ENCODE data around the gene PTPRO. TPM values are rescaled to one million over a fixed set of nuclear protein-coding genes. Genes with fewer than 3 reads are reported as not detected.

Gene PTPRO
- total RNA-seq, 1 donor from 2014 or later = 5.8 TPM

- Histone ChIP-seq H4K20me1 (ENCODE audit: low read depth) (no peaks in the 10 kb centered on the region), H2AFZ (replicated peaks) (no peak overlapping the region), H3K9ac (no peak overlapping the region), H3K4me1 (no peaks in the 10 kb centered on the region), H3K27ac (no peak overlapping the region), H3K4me3 (no peak overlapping the region), H3K79me2 (ENCODE audit: low read depth) (no peaks in the 10 kb centered on the region), H3K9me3 (ENCODE audit: low read depth) (no peaks in the 10 kb centered on the region), H3K4me2 (no peak overlapping the region), H3F3A (ENCODE audit: low read depth) (no peaks in the 10 kb centered on the region), H3K36me3 (no peaks in the 10 kb centered on the region), H3K27me3 (no peaks in the 10 kb centered on the region)
- H3K9me3 Mint-ChIP-seq = no peaks in the 10 kb centered on the region
- H3K27me3 Mint-ChIP-seq (ENCODE audit: insufficient read depth, low read depth) = peaks cover 2% of the 10 kb centered on the region
- H3K4me3 Mint-ChIP-seq = no peak overlapping the region
- H3K36me3 Mint-ChIP-seq = no peaks in the 10 kb centered on the region
- DNase-seq (ENCODE audit: low spot score) = no peak
- TF ChIP-seq EZH2 (IDR thresholded peaks at IDR 0.05) = no peak
- no peak for TF ChIP-seq CTCF (IDR thresholded peaks at IDR 0.05)
- no peak for TF ChIP-seq EZH2phosphoT487 (IDR thresholded peaks at IDR 0.05)
- H3K27ac Mint-ChIP-seq = no peak overlapping the region
- no peaks in the 10 kb centered on the region for H3K4me1 Mint-ChIP-seq
Observed at GRCh38 chr12:15393995-15394394, 71.7 kb downstream of the PTPRO start.

GRCh38 chr12:15404485-15404884, 82.2 kb downstream of the PTPRO start:
- Mint-ChIP-seq H3K4me1 (no peaks in the 10 kb centered on the region), H3K36me3 (no peaks in the 10 kb centered on the region), H3K9me3 (no peaks in the 10 kb centered on the region), H3K4me3 (no peak overlapping the region), H3K27ac (no peak overlapping the region), H3K27me3 (ENCODE audit: insufficient read depth, low read depth) (no peaks in the 10 kb centered on the region)
- no peak overlapping the region for H3K27ac ChIP-seq
- H3K4me1 ChIP-seq = no peaks in the 10 kb centered on the region
- no peak overlapping the region for H3K9ac ChIP-seq
- no peaks in the 10 kb centered on the region for H4K20me1 ChIP-seq (ENCODE audit: low read depth)
- H3K27me3 ChIP-seq = no peaks in the 10 kb centered on the region
- H3K4me3 ChIP-seq = no peak overlapping the region
- TF ChIP-seq CTCF (IDR thresholded peaks at IDR 0.05) (no peak), EZH2 (IDR thresholded peaks at IDR 0.05) (no peak), EZH2phosphoT487 (IDR thresholded peaks at IDR 0.05) (no peak)
- H3F3A ChIP-seq (ENCODE audit: low read depth) = no peaks in the 10 kb centered on the region
- no peak overlapping the region for H2AFZ ChIP-seq (replicated peaks)
- H3K4me2 ChIP-seq = no peak overlapping the region
- no peaks in the 10 kb centered on the region for H3K9me3 ChIP-seq (ENCODE audit: low read depth)
- H3K36me3 ChIP-seq = no peaks in the 10 kb centered on the region
- DNase-seq (ENCODE audit: low spot score) = no peak
- no peaks in the 10 kb centered on the region for H3K79me2 ChIP-seq (ENCODE audit: low read depth)

GRCh38 chr12:15405606-15406005, 83.3 kb downstream of the PTPRO start:
- H3K27ac Mint-ChIP-seq = no peak overlapping the region
- Histone ChIP-seq H2AFZ (replicated peaks) (no peak overlapping the region), H3K36me3 (no peaks in the 10 kb centered on the region), H3K9me3 (ENCODE audit: low read depth) (no peaks in the 10 kb centered on the region), H3K9ac (no peak overlapping the region), H3K27me3 (no peaks in the 10 kb centered on the region), H3K4me3 (no peak overlapping the region), H3K4me1 (no peaks in the 10 kb centered on the region), H3K79me2 (ENCODE audit: low read depth) (no peaks in the 10 kb centered on the region), H3F3A (ENCODE audit: low read depth) (no peaks in the 10 kb centered on the region), H3K4me2 (no peak overlapping the region), H3K27ac (no peak overlapping the region), H4K20me1 (ENCODE audit: low read depth) (no peaks in the 10 kb centered on the region)
- TF ChIP-seq EZH2phosphoT487 (IDR thresholded peaks at IDR 0.05) (no peak), CTCF (IDR thresholded peaks at IDR 0.05) (no peak), EZH2 (IDR thresholded peaks at IDR 0.05) (no peak)
- H3K4me1 Mint-ChIP-seq = no peaks in the 10 kb centered on the region
- DNase-seq (ENCODE audit: low spot score) = no peak
- no peak overlapping the region for H3K4me3 Mint-ChIP-seq
- H3K36me3 Mint-ChIP-seq = no peaks in the 10 kb centered on the region
- no peaks in the 10 kb centered on the region for H3K9me3 Mint-ChIP-seq
- no peaks in the 10 kb centered on the region for H3K27me3 Mint-ChIP-seq (ENCODE audit: insufficient read depth, low read depth)
